HG03378 (cell line): ENCODE results near the gene RALA.
"Not testable (repeated sequence)": the region's sequence is repeated elsewhere in the genome, so short reads cannot be mapped to it uniquely, and the experiment has no call there.

Experiments used
- ATAC-seq: cut with Tn5 transposase; IDR thresholded peaks from one replicate; pipeline ENCODE4 v1.9.1; 2021; ENCODE audit warnings: mild to moderate bottlenecking, moderate library complexity; ENCODE audit not compliant: unreplicated experiment

RALA gene

DNA sequence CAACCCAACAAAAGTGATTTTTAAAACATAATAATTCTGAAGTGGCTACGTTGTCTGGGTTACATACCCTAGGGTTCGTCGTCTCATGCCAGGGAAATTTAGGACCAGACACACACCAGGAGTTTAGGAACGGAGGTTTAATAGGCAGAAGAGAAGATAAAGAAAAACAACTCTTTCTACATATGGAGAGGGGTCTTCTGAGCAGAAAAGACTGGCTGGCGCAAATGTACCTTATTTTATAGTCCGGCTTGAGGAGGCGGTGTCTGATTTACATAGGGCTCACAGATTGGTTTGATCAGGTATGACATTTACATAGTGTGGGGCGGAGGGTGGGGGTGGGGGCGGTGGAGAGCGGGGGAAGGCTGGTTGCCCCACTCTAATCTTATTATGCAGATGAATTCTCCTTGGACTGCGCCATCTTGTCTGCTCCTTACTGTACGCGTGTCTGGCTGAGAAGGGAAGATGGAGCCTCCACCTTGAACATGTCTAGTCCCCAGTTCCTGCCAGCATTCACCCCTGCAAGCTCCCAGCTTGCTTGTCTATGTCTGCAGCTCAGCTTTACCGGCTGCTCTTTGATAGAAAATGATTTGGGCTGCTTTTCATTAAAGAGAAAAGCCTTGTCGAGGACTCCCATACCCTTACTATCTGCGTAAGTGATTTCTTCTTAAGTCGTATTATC lies 98.7 kb downstream of the RALA start:
- no peak for ATAC-seq

DNA sequence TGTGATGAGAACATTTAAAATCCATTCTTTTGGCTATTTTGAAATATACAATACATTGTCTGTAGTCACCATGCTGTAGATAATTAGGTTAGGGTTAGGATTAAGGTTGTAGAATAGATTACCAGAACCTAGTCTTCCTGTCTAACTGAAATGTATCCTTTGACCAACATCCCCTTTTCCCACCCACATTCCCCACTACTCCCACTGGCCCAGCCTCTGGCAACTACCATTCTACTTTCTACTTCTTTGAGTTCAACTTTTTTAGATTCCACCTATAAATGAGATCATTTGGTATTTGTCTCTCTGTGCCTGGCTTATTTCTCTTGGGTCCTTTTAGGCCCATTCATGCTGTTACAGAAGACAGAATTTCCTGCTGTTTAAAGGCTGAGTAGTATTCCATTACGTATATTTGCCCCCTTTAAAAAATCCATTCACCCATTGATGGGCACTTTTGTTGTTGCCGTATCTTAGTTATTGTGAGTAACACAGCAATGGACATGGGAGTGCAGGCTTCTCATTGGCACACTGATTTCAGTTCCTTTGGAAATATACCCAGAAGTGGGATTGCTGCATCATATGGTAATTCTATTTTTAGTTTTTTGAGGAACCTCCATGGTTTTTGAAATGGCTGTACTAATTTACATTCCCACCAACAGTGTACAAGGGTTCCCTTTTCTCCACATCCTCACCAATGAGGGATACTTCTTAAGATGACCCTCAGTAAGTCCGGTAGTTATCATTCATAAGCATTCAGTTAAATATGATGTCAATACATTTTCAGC lies 104.0 kb downstream of the RALA start:
- ATAC-seq = no peak

DNA sequence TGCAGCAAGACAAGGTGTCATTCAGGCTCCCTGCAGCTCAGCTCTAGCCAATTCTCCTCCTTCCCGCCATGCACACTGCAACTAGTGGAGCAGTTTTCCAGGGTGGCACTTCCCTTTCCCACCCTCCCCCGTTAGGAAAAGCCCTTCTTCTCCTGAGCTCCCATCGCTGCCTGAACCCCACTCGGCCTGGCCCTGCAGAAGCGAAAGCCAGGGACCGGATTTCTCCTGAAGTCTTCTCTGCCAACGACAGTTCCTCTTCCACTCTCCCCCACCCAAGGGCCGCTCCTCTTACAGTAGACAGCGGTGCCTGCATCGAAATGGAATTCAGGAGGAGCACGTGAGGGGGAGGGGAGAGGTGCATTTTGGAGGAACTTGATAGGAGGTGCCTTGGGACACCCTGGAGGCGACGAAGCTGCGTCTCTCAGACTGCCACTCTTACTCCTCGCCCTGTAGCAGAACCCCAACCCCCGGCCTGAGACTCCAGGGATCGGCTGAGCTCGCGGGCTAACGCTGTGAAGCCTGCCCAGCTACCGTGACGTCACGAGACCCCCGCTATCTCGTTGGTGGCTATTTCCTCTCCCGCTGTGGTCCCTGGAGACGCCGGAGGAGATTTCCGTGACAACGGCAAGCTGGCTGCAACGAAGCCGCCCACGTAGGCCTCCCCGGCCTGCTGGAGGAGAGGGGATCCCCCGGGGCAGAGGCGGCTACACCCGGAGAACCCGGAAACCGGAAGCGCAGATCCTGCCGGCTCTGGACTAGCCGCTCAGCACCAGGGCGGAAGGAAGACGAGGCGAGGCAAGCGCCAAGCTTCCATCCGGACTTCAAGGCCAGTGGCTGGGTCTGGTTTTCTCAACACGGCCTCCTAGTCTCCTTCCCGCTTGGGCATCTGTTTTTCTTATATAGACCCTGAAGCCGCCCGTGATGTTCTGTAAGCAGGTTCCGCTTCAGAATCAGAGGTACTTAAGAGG lies 109.7 kb downstream of the RALA start:
- ATAC-seq = peak; percentile 95

DNA sequence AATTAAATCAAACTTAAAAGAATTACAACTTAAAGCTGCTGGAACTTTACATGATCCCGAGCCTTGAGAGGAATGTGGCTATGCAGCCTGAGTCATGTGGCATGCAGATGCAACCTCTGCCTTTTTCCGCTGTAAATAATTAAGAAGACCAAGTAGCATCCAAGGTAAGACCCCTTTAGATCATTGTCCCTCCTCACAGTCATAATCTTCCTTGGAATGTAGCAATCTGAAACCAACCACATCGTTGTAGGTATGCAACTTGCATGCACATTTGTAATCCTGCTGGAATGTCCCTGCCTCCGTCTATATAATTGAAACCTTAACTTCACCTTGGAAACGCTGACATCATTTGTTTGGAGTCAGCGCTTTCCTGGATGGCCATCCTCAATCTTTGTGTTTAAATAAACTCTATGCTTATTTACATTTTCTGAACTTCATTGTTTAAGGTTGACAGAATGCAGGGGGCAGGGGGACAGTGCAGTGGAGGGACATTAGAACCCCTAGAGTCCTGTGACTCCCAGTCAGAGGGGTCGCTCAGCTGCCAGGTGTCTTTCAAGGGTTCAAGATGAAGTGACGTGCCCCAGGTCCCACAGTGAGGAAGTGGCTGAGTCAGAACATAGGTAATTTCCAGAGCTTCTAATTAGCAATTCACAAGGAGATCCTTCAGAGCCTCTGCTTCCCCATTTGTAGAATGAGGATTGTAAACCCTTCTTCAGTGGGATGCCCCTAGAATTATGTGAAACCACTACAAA lies 110.7 kb downstream of the RALA start:
- ATAC-seq = no peak

DNA sequence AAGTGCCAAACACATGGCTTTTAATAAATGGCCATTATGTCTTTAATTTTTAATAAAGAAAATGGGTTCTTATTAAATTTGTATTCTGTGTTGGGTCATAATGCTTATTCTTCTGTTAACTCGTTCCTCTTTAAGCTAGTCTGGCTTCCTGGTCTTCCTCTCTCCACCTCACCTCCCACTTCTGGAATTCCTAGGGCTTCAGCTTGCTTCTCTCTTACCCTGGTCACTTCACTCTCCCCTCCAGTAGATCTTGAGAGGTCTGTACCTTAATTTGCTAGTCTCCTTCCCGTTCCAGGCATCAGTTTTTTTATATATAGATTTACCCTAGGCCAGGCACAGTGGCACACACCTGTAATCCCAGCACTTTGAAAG lies 111.2 kb downstream of the RALA start:
- no peak for ATAC-seq

DNA sequence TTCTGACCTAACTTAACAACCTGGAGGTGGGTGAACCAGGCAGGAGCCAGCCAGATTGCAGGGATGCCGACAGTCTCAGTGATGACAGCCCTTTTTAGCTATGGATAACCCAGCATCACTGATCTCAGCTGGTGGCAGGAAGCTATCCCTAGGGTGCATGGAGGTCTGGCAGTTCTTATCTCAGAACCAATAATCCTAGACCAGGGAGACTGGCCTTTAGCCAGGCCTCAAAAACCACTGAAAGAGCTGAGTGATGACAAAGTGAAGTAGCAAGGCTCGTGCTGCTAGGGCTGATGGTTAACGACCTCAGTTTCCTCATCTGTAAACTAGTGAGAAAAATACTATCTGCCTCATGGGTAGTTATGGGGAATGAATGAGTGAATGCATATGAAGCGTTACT lies 112.5 kb downstream of the RALA start:
- no peak for ATAC-seq

DNA sequence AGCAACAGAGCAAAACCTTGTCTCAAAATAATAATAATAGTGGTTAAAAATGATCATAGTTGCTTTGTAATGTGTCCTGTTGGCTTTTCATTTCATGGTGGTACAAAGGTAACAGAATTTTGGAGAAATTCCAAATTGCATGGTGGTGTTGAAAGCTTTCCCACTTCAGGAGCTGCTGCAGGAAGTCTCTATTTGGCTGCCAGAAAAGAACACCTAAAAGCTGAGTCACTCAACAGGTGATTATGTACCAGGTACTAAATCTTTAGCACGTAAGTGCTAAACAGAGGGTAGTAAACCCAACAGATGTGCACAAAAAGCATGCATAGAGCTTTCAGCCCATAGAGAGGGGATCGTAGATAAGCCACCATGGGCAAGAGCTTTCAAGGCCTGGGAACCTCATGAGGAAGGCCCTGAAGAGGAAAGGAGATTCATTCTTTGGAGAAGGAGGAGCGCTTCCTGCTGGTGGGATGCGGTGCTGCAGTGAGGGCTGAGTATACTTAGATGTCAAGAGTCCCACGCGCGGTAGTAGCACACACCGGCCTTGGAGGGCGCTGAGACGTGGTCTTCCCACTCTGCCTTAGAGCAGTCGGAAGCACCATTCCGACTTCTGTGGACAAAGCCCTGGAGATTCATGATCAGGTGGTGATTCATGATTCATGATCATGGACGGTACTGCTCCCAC lies 118.7 kb downstream of the RALA start:
- ATAC-seq = peak; percentile 52

DNA sequence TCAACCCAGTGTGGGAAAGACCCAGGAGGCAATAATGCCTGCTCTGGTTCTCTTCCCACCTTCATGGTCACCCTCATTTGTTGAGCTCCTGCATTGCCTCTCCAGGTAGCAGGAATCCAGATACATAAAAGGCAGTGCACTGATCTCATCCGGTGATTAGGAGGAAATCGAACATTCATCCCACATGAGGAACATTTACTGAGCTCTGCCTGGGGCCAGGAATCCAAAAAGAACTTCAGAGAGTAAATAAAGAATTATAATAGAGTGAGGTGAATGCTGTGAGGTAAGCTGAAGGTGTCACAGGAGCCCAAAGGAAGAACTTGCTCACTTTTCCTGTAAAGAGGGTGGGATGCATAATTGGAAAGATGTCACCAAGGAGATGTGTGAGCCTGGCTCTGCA lies 121.2 kb downstream of the RALA start:
- no peak for ATAC-seq

DNA sequence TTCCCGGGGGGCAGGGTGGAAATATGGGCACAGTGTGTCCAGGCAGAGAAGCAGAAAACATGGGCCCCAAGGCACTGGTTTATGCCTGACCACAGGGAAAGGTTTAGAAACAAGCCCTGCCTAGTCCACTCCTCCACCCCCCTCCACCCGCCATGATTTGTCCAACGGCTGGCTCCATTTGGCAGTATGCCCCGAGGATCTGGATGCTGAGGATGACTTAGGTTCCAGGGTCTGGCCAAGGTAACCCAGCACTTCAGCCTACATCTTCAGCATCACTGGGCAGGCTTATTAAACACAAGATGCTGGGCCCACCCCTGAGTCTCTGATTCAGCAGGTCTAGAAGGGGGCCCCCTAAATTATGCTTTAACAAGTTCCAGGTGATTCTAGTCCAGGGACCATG lies 121.9 kb downstream of the RALA start:
- no peak for ATAC-seq

DNA sequence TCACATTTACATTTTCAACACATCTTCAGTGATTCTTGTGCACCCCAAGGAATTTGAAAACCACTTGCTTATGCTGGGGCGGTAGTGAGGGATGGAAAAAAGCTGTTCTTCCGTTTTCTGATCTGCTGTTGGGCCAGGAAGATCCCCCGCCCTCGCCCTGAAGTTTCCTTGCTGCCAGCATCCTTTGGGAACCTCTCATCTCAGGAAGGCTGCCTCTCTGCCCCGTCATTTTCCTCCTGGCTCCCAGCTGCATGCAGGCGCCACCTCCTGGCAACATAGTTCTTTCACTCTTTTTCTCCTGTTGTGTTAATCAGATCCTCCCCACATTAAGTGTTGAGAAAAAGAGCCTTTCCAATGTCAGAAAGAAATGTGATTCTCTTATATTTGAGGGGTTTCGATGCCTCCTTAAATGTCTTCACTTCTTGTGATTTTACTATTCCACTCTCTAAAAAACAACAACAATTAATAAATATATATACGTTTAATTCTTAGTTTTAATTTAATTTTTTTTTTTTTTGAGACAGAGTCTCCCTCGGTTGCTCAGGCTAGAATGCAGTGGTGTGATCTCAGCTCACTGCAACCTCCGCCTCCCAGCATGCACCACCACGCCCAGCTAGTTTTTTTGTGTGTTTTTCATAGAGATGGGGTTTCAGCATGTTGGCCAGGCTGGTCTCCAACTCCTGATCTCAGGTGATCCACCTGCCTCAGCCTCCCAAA lies 122.9 kb downstream of the RALA start:
- peak; percentile 60 for ATAC-seq

DNA sequence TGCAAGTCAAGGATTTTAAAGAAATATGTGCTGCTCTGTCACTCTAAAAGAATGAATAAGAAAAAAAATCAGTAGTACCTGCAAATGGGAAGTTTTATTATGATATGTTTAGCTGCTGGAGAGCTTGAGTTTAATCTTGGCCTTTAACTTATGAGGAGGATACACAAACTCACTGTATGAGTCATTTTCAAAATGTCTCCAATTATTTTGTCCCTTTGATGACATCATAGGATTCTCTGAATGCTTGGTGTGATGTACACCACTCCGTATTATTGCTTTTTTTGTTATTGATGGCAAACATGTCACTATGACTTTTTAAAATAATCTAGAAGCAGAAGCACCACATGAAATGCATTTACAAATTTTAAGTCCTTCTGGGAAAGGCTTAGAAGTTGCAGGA lies 125.8 kb downstream of the RALA start:
- ATAC-seq = no peak

DNA sequence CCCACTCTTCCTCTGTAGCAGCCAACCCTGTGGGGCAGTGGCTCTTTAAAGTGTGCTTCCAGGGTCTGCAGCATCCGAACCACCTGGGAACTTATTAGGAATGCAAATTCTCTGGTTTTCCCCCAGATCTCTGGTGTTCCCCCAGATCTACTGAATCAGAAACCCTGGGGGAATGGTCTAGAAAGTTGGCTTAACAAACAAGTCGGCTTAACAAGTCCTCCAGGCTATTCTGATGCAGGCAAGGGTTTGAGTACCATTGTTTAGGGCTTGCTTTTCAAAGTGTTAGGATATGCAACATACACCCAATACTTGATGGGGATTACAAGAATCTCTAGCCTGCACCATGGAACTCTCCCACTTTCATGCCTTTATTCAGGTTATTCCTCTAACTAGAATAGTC lies 126.3 kb downstream of the RALA start:
- ATAC-seq = no peak

DNA sequence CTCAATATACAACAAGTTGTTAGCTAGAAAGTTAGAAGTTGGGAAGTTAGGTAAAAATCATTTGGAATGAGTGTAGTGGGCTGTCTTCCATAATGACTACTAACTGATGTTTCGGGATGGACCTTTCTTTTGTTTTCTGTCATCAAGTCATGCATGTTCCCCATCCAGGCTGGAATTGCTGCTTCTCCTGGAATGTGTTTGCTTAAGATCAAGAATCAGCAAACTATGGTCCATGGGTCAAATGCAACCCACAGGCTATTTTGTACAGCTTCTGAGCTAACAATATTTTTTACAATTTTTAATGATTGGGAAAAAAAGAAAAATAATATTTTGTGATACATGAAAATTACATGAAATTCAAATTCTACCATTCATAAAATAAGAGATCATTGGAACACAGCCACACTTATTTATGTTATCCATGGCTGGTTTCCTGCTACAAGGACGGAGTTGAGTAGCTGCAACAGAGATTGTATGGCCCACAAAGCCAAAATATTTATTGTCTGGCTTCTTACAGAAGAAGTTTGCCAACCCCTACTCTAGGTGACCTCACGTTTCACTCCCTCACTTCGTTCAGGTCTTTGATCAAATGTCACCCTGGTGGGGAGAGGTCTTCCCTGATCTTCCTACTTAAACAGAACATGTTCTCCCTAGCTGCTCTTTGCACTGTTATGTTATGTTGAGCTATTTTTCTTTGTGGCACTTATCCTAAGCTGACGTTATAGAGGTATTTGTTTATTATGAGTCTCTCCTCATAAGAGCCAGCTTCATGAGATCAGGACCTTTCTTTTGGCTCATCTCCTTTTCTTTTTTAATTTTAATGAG lies 127.1 kb downstream of the RALA start:
- no peak for ATAC-seq

DNA sequence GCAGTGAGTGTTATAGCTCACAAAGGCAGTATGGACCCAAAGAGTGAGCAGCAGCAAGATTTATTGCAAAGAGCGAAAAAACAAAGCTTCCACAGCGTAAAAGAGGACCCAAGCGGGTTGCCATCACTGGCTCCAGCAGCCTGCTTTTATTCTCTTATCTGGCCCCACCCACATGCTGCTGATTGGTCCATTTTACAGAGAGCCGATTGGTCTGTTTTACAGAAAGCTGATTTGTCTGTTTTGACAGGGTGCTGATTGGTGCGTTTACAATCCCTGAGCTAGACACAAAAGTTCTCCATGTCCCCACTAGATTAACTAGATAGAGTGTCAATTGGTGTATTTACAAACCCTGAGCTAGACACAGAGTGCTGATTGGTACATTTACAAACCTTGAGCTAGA lies 129.9 kb downstream of the RALA start:
- ATAC-seq = not testable (repeated sequence)

DNA sequence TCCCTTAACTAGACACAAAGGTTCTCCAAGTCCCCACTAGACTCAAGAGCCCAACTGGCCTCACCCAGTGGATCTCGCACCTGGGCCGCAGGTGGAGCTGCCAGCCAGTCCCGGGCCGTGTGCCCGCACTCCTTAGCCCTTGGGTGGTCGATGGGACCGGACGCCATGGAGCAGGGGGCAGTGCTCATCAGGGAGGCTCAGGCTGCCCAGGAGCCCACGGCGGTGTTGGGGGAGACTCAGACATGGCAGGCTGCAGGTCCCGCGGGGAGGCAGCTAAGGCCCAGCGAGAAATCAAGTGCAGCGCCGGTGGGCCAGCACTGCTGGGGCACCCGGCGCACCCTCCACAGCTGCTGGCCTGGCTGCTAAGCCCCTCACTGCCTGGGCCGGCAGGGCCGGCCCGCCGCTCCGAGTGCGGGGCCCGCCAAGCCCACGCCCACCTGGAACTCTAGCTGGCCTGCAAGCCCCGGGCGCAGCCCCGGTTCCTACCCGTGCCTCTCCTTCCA lies 130.5 kb downstream of the RALA start:
- ATAC-seq = no peak

DNA sequence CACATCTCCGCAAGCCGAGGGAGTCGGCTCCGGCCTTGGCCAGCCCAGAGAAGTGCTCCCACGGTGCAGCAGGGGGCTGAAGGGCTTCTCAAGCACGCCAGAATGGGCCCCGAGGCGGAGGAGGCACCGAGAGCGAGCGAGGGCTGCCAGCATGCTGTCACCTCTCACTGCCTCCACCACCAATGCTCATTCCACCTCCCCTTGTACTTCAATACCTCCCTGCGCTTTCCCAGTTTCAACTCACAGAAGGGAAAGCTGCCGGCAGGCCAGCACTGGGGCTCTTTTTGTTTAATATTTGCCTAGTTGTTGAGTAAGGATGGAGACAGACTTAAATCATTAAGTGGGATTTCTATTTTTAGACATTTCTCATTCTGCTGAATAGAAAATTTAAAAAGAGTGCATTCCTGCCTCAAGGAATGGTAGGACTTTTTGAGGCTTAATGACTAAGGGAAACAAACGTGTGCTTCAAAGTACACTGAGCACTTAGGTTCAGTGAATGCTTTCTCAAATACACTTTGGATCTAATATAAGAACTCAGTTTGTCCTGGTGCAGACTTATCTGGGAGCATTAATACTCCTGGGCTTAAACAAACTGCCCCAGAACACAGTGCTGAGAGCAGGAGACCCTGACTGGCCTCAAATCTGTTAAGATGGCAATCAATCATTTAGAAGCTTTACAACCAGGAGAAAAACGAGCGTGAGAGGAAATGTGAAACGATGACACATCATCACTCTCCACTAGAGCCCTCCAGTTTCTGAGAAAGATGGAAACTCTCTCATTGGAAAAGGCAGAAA lies 131.2 kb downstream of the RALA start:
- ATAC-seq = no peak

DNA sequence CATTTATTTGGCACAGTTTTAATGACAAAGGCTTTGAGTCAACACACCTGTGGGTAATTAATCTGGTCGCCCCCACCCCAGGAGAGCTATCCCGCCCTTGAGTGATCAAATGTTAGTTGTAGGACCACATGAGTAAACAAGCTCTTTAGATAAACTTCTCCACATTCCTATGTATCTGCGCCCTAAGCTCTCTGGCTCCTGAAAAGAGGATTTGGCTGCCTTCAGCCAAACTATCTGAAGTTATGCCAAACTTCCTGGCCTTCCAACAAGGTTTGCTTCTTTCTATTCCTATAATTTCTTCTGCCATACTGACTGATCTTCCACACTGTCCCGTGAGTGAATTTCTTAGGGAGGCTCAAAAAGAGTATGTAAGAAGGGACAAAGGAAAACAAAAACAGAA lies 134.2 kb downstream of the RALA start:
- no peak for ATAC-seq
